ENCODE data around the gene LGR5.

LGR5 gene

GRCh38 chr12:71439613-71440344 lies at the start of gene LGR5:
LGR5 (plus strand) TSS chr12:71439798; CDS start chr12:71440081, 283 bp downstream.
- no peaks in the 10 kb centered on the region for H3K36me3 Mint-ChIP-seq
- ATAC-seq = peak; percentile 67
- peak within 1 kb of the TSS; percentile 77 for H3K4me3 Mint-ChIP-seq
- H3K9me3 Mint-ChIP-seq = peaks cover 18% of the 10 kb centered on the region
- H3K27ac Mint-ChIP-seq = no peak within 1 kb of the TSS
- H3K27me3 Mint-ChIP-seq = peaks cover 58% of the 10 kb centered on the region
- H3K4me1 Mint-ChIP-seq = peaks cover 27% of the 10 kb centered on the region

- no peak overlapping the region for H3K27ac Mint-ChIP-seq
Observed at GRCh38 chr12:71392521-71393145, 47.0 kb upstream of the LGR5 start.

GRCh38 chr12:71393625-71394024 lies 46.0 kb upstream of the LGR5 start:
- Mint-ChIP-seq H3K27ac (no peak overlapping the region), H3K9me3 (no peaks in the 10 kb centered on the region)

More at GRCh38 chr12:71392521-71393145, 47.0 kb upstream of the LGR5 start:
- H3K27me3 Mint-ChIP-seq = peaks cover 17% of the 10 kb centered on the region
- no peaks in the 10 kb centered on the region for H3K9me3 Mint-ChIP-seq
- no peaks in the 10 kb centered on the region for H3K4me1 Mint-ChIP-seq
- H3K4me3 Mint-ChIP-seq = no peak overlapping the region
- no peaks in the 10 kb centered on the region for H3K36me3 Mint-ChIP-seq
- peak; percentile 56 for ATAC-seq

GRCh38 chr12:71397433-71397954 lies 42.1 kb upstream of the LGR5 start:
- no peak overlapping the region for H3K27ac Mint-ChIP-seq
- H3K4me1 Mint-ChIP-seq = no peaks in the 10 kb centered on the region
- H3K36me3 Mint-ChIP-seq = no peaks in the 10 kb centered on the region
- no peak for ATAC-seq
- peaks cover 4% of the 10 kb centered on the region for H3K27me3 Mint-ChIP-seq
- no peaks in the 10 kb centered on the region for H3K9me3 Mint-ChIP-seq
- no peak overlapping the region for H3K4me3 Mint-ChIP-seq

More at GRCh38 chr12:71393625-71394024, 46.0 kb upstream of the LGR5 start:
- ATAC-seq = no peak
- H3K36me3 Mint-ChIP-seq = no peaks in the 10 kb centered on the region
- H3K27me3 Mint-ChIP-seq = peaks cover 7% of the 10 kb centered on the region
- H3K4me3 Mint-ChIP-seq = no peak overlapping the region
- H3K4me1 Mint-ChIP-seq = no peaks in the 10 kb centered on the region

GRCh38 chr12:71399197-71399596 lies 40.4 kb upstream of the LGR5 start:
- Mint-ChIP-seq H3K27ac (no peak overlapping the region), H3K27me3 (peaks cover 21% of the 10 kb centered on the region), H3K36me3 (no peaks in the 10 kb centered on the region), H3K9me3 (peaks cover 6% of the 10 kb centered on the region), H3K4me3 (no peak overlapping the region), H3K4me1 (no peaks in the 10 kb centered on the region)
- ATAC-seq = no peak

GRCh38 chr12:71400481-71400880 lies 39.1 kb upstream of the LGR5 start:
- peaks cover 13% of the 10 kb centered on the region for H3K9me3 Mint-ChIP-seq
- no peak for ATAC-seq

GRCh38 chr12:71405884-71406283 lies 33.7 kb upstream of the LGR5 start:
- no peak overlapping the region for H3K27ac Mint-ChIP-seq
- no peak for ATAC-seq
- H3K4me3 Mint-ChIP-seq = no peak overlapping the region
- H3K4me1 Mint-ChIP-seq = no peaks in the 10 kb centered on the region
- no peaks in the 10 kb centered on the region for H3K36me3 Mint-ChIP-seq
- H3K27me3 Mint-ChIP-seq = peaks cover 42% of the 10 kb centered on the region
- peaks cover 20% of the 10 kb centered on the region for H3K9me3 Mint-ChIP-seq

More at GRCh38 chr12:71400481-71400880, 39.1 kb upstream of the LGR5 start:
- Mint-ChIP-seq H3K4me3 (no peak overlapping the region), H3K36me3 (no peaks in the 10 kb centered on the region), H3K27ac (no peak overlapping the region), H3K4me1 (no peaks in the 10 kb centered on the region), H3K27me3 (peaks cover 34% of the 10 kb centered on the region)

- H3K36me3 Mint-ChIP-seq = peaks cover 6% of the 10 kb centered on the region
- no peaks in the 10 kb centered on the region for H3K4me1 Mint-ChIP-seq
- H3K27me3 Mint-ChIP-seq = peaks cover 36% of the 10 kb centered on the region
- no peak overlapping the region for H3K4me3 Mint-ChIP-seq
- peaks cover 34% of the 10 kb centered on the region for H3K9me3 Mint-ChIP-seq
- ATAC-seq = no peak
- no peak overlapping the region for H3K27ac Mint-ChIP-seq
Observed at GRCh38 chr12:71407732-71408131, 31.9 kb upstream of the LGR5 start.

- ATAC-seq = no peak
- Mint-ChIP-seq H3K4me3 (no peak overlapping the region), H3K36me3 (peaks cover 6% of the 10 kb centered on the region), H3K27ac (no peak overlapping the region), H3K4me1 (no peaks in the 10 kb centered on the region), H3K9me3 (peaks cover 25% of the 10 kb centered on the region), H3K27me3 (peaks cover 5% of the 10 kb centered on the region)
Observed at GRCh38 chr12:71410844-71411243, 28.8 kb upstream of the LGR5 start.

GRCh38 chr12:71411635-71412034 lies 28.0 kb upstream of the LGR5 start:
- Mint-ChIP-seq H3K36me3 (peaks cover 6% of the 10 kb centered on the region), H3K27me3 (no peaks in the 10 kb centered on the region), H3K4me3 (no peak overlapping the region), H3K4me1 (no peaks in the 10 kb centered on the region), H3K9me3 (peaks cover 25% of the 10 kb centered on the region), H3K27ac (no peak overlapping the region)
- ATAC-seq = no peak

- Mint-ChIP-seq H3K4me3 (no peak overlapping the region), H3K27ac (no peak overlapping the region), H3K27me3 (peaks cover 10% of the 10 kb centered on the region), H3K36me3 (peaks cover 6% of the 10 kb centered on the region), H3K9me3 (peaks cover 18% of the 10 kb centered on the region), H3K4me1 (no peaks in the 10 kb centered on the region)
- ATAC-seq = no peak
Observed at GRCh38 chr12:71415336-71416231, 24.0 kb upstream of the LGR5 start.

- Mint-ChIP-seq H3K27ac (no peak overlapping the region), H3K9me3 (peaks cover 8% of the 10 kb centered on the region), H3K4me3 (no peak overlapping the region), H3K4me1 (no peaks in the 10 kb centered on the region), H3K27me3 (peaks cover 11% of the 10 kb centered on the region), H3K36me3 (peaks cover 2% of the 10 kb centered on the region)
- no peak for ATAC-seq
Observed at GRCh38 chr12:71417181-71417580, 22.4 kb upstream of the LGR5 start.

GRCh38 chr12:71420775-71421406 lies 18.7 kb upstream of the LGR5 start:
- H3K4me1 Mint-ChIP-seq = no peaks in the 10 kb centered on the region
- no peaks in the 10 kb centered on the region for H3K9me3 Mint-ChIP-seq
- no peak overlapping the region for H3K27ac Mint-ChIP-seq
- peaks cover 45% of the 10 kb centered on the region for H3K27me3 Mint-ChIP-seq
- ATAC-seq = no peak
- H3K36me3 Mint-ChIP-seq = no peaks in the 10 kb centered on the region
- no peak overlapping the region for H3K4me3 Mint-ChIP-seq

- no peaks in the 10 kb centered on the region for H3K4me1 Mint-ChIP-seq
- no peak overlapping the region for H3K27ac Mint-ChIP-seq
- no peaks in the 10 kb centered on the region for H3K36me3 Mint-ChIP-seq
- peaks cover 47% of the 10 kb centered on the region for H3K27me3 Mint-ChIP-seq
- no peak overlapping the region for H3K4me3 Mint-ChIP-seq
- no peak for ATAC-seq
- H3K9me3 Mint-ChIP-seq = no peaks in the 10 kb centered on the region
Observed at GRCh38 chr12:71425568-71426299, 13.9 kb upstream of the LGR5 start.

All from stimulated activated memory B cell treated with anti-CD40 and anti-IgM and Interleukin-4, amounts not matched to agents 10 μg/mL and 1 μg/mL and 100 μg/mL, for 72 hours (primary cell).